ENCODE measurements around the gene CEP192. TPM values are rescaled to one million over a fixed set of nuclear protein-coding genes. Genes with fewer than 3 reads are reported as not detected.

The CEP192 gene
- total and polyA plus RNA-seq, 7 donors = 3.1 to 12.3 (median 5.2) TPM

DNA sequence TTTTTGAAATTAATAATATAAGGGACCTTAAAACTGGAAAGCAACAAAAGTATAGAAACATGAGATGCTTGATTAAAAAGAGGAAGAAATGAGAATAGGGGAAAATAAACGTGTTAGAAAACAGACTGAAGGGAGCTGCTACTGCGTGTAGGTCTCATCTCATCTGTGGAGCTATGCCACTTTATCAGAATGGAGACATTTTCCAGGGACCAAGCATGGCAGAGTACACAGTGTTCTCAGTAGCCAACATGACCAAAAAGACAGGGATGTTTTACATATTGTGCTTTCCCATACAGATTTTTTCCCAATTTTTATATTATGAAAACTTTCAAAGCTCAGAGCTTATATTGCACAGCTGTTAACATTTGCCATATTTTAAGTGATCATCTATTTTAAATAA lies 23.1 kb downstream of the CEP192 start:
- H3K36me3 ChIP-seq (ENCODE audit: insufficient read depth in 1 of 2, low read depth in 1 of 2) = peaks cover 10 to 99% of the 10 kb centered on the region in 2 donors
- no peaks in the 10 kb centered on the region for H3K4me1 ChIP-seq
- 83 to 89% (median 88%) methylated on average over 2 of the region's 2 CpGs for WGBS, 3 donors
- no peaks in the 10 kb centered on the region for H3K9me3 ChIP-seq
- ATAC-seq (no peak), DNase-seq (no peak)
- intact Hi-C loops (cut with DNase I) = no loop called here
- H3K27me3 ChIP-seq (ENCODE audit: insufficient read depth in 3 of 3, low read length in 2 of 3) = no peaks in the 10 kb centered on the region
- TF ChIP-seq, protein P1, sequence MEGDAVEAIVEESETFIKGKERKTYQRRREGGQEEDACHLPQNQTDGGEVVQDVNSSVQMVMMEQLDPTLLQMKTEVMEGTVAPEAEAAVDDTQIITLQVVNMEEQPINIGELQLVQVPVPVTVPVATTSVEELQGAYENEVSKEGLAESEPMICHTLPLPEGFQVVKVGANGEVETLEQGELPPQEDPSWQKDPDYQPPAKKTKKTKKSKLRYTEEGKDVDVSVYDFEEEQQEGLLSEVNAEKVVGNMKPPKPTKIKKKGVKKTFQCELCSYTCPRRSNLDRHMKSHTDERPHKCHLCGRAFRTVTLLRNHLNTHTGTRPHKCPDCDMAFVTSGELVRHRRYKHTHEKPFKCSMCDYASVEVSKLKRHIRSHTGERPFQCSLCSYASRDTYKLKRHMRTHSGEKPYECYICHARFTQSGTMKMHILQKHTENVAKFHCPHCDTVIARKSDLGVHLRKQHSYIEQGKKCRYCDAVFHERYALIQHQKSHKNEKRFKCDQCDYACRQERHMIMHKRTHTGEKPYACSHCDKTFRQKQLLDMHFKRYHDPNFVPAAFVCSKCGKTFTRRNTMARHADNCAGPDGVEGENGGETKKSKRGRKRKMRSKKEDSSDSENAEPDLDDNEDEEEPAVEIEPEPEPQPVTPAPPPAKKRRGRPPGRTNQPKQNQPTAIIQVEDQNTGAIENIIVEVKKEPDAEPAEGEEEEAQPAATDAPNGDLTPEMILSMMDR (IDR thresholded peaks at IDR 0.05) = no peak
- H3K4me3 ChIP-seq = no peak overlapping the region
- no peak overlapping the region for H3K27ac ChIP-seq

DNA sequence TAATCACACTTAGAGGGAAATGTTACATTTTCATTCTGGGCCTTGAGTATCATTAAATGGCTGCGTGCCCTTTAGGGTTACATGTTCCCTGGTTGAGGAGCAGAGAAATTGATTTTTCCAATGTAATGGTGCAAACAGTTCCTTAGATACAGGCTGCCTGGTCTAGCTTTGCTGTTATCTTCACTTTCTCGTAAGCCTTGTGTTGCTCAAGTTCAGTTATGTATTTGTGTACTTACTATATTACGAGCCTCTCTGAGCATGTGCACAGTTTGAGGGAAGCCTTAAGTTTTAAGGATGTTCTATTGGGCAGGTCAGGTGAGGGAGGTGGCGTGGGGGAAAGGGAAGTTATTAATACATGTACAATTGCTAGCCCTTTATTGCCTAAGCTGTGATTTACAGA lies 23.7 kb downstream of the CEP192 start:
- H3K4me3 ChIP-seq = no peak overlapping the region
- TF ChIP-seq, protein P1 (IDR thresholded peaks at IDR 0.05) = no peak
- H3K9me3 ChIP-seq = no peaks in the 10 kb centered on the region
- 82 to 98% (median 97%) methylated on average over 4 of the region's 4 CpGs for WGBS, 3 donors
- H3K27ac ChIP-seq = no peak overlapping the region
- no peak for ATAC-seq
- H3K4me1 ChIP-seq = no peaks in the 10 kb centered on the region
- no peaks in the 10 kb centered on the region for H3K27me3 ChIP-seq (ENCODE audit: insufficient read depth in 3 of 3, low read length in 2 of 3)
- DNase-seq = no peak
- intact Hi-C loops (cut with DNase I) = no loop called here
- H3K36me3 ChIP-seq (ENCODE audit: insufficient read depth in 1 of 2, low read depth in 1 of 2) = peaks cover 8 to 99% of the 10 kb centered on the region in 2 donors

DNA sequence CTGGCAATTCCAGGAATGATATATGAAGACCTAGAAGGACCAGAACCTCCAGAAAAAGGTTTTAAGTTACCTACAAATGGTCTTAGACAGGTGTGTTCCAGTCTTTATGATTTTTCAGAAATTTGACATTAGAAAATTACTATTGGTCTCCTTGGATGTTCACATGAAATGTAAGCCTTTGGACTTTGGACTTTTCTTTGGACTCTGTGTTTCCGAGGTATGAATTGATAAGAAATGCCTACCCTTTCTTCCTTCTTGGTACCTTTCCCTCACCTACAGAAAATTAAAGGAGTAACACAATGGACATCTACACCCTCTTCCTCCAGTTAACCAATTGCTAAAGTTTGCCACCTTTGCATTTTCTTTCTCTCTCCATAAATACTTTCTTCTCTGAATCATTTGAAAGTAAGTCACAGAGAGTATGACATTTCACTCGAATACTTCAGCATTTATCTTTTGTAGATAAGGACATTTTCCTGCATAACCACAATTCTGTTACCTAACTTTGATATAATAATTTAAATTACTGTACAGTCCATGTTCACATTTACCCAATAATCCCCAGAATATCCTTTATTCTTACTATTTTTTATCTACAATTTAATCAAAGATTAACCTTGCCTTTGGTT lies 26.2 kb downstream of the CEP192 start:
- H3K36me3 ChIP-seq (ENCODE audit: insufficient read depth in 1 of 2, low read depth in 1 of 2) = peaks cover 12 to 90% of the 10 kb centered on the region in 2 donors
- DNase-seq (no peak), ATAC-seq (no peak)
- 90 to 93% (median 93%) methylated on average over 2 of the region's 2 CpGs for WGBS, 3 donors
- intact Hi-C loops (cut with DNase I) = no loop called here
- peaks cover 1% of the 10 kb centered on the region for H3K9me3 ChIP-seq
- H3K4me1 ChIP-seq = no peaks in the 10 kb centered on the region
- no peaks in the 10 kb centered on the region for H3K27me3 ChIP-seq (ENCODE audit: insufficient read depth in 3 of 3, low read length in 2 of 3)
- TF ChIP-seq, protein P1 (IDR thresholded peaks at IDR 0.05) = no peak
- H3K27ac ChIP-seq = no peak overlapping the region
- H3K4me3 ChIP-seq = no peak overlapping the region

DNA sequence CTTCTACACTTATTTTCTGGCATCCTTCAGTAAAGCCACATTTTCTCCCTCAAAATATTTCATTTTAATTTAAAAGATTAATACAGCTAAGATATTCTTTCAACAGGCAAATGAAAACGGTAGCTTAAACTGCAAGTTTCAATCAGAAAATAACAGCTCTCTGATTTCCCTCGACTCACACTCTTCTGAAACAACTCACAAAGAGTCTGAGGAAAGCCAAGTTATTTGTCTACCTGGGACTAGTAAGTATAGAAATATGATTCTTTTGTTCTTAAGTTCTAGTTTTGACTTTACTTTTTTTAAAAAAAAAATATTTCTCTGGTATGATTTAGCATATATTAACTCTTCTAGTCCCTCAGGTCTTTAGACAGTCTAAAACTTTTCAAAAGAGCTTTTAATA lies 27.2 kb downstream of the CEP192 start:
- Histone ChIP-seq H3K27me3 (ENCODE audit: insufficient read depth in 3 of 3, low read length in 2 of 3) (no peaks in the 10 kb centered on the region), H3K4me1 (no peaks in the 10 kb centered on the region), H3K27ac (no peak overlapping the region), H3K9me3 (peaks cover 10% of the 10 kb centered on the region), H3K36me3 (ENCODE audit: insufficient read depth in 1 of 2, low read depth in 1 of 2) (peaks cover 8 to 80% of the 10 kb centered on the region in 2 donors), H3K4me3 (no peak overlapping the region)
- DNase-seq (no peak), ATAC-seq (no peak)
- intact Hi-C loops (cut with DNase I) = no loop called here
- TF ChIP-seq, protein P1 (IDR thresholded peaks at IDR 0.05) = no peak
- WGBS, 3 donors = 82 to 96% (median 91%) methylated on average over 2 of the region's 2 CpGs

DNA sequence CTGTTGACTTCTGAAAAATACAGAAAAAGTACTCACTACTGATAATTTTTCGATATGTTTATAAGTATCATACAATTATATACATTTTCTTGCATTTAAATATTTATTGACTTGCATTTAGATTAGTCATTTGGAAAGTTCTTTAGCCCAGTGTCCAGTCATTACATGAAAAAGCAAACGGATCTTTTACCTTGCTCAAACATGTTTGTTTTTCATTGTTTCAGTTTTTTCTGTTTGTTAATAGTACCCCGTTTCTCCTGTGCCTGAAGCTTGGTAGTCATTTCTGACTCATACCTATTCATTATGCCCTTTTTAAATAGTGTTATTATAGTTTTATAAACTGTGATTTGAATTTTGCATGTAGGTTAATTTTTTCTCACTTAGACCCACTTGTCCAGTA lies 28.1 kb downstream of the CEP192 start:
- Histone ChIP-seq H3K9me3 (peaks cover 11% of the 10 kb centered on the region), H3K36me3 (ENCODE audit: insufficient read depth in 1 of 2, low read depth in 1 of 2) (peaks cover 8 to 70% of the 10 kb centered on the region in 2 donors), H3K27me3 (ENCODE audit: insufficient read depth in 3 of 3, low read length in 2 of 3) (no peaks in the 10 kb centered on the region), H3K4me3 (no peak overlapping the region), H3K4me1 (no peaks in the 10 kb centered on the region), H3K27ac (no peak overlapping the region)
- 85 to 91% (median 91%) methylated on average over 3 of the region's 3 CpGs for WGBS, 3 donors
- ATAC-seq (no peak), DNase-seq (no peak)
- intact Hi-C loops (cut with DNase I) = no loop called here
- TF ChIP-seq, protein P1 (IDR thresholded peaks at IDR 0.05) = no peak

All from psoas muscle (tissue), 8 donors.